NCI-H82 (cell line): ENCODE data around the gene DUOX1.

Experiments
- DNase-seq: peaks from one replicate; lab custom pipeline; 2025; lab: John Stamatoyannopoulos, UW

The DUOX1 gene

GRCh38 chr15:45187894-45188830 lies 58.4 kb downstream of the DUOX1 start, which contains the start of gene SHF:
Gene SHF, minus strand, starts transcription at chr15:45187966. Its CDS starts 15 bp downstream, at chr15:45187951.
- peak; percentile 96 for DNase-seq

- no peak for DNase-seq
Measured at GRCh38 chr15:45197512-45197911, 67.7 kb downstream of the DUOX1 start.

- DNase-seq, result peak; percentile 95
Measured at GRCh38 chr15:45198337-45199135, 68.7 kb downstream of the DUOX1 start.

- DNase-seq, result peak; percentile 62
Measured at GRCh38 chr15:45199136-45199810, 69.5 kb downstream of the DUOX1 start.

GRCh38 chr15:45200001-45200798 lies 70.4 kb downstream of the DUOX1 start:
- peak; percentile 96 for DNase-seq

- DNase-seq, result peak; percentile 78
Measured at GRCh38 chr15:45200799-45201556, 71.2 kb downstream of the DUOX1 start.

GRCh38 chr15:45201557-45201859 lies 71.7 kb downstream of the DUOX1 start:
- no peak for DNase-seq

- DNase-seq, result peak; percentile 31
Measured at GRCh38 chr15:45201869-45202268, 72.1 kb downstream of the DUOX1 start.

GRCh38 chr15:45203182-45203581 lies 73.4 kb downstream of the DUOX1 start:
- no peak for DNase-seq

GRCh38 chr15:45205192-45205591 lies 75.4 kb downstream of the DUOX1 start:
- peak; percentile 90 for DNase-seq

- DNase-seq, result no peak
Measured at GRCh38 chr15:45212493-45212892, 82.7 kb downstream of the DUOX1 start.
